PC-3 (cell line): Measurements from ENCODE around the gene RFX7.

Experiments
- EZH2 ChIP-seq: fragments of 300-600 bp; sonication (generic); IDR thresholded peaks from one replicate; pipeline ENCODE4 v1.6.1; 2017; ENCODE audit warnings: antibody characterized with exemption, mild to moderate bottlenecking, low read length; ENCODE audit not compliant: unreplicated experiment
- EZH2phosphoT487 ChIP-seq: fragments of 300-600 bp; sonication (generic); IDR thresholded peaks from 2 replicates; pipeline ENCODE4 v1.6.1; 2018; ENCODE audit warnings: mild to moderate bottlenecking, antibody characterized with exemption, low read length, borderline replicate concordance
- TF ChIP-seq, protein P1 (sequence below): fragments of 300-600 bp; sonication (generic); conservative IDR thresholded peaks from 2 replicates; pipeline ENCODE4 v1.5.1; 2017; ENCODE audit warnings: antibody characterized with exemption, low read depth, mild to moderate bottlenecking, low read length

DNA sequence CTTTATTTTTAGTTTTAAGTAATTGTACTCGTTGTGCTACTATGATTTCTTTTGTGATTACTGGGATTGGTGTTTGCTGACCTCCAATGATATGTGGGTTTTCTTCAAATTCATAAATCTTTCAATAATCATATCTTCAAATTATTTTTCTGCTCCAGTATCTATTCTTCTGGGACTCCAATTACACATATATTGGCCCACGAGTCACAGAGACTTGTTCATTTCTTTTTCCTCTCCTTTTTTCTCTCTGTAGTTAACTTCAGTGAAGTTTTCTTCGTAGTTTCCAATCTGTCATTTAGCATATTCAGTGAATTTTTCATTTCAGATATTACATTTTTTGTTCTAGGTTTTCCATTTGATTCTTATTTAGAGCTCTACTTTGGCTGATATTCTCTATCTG, 21.4 kb downstream of the RFX7 start:
- TF ChIP-seq, protein P1, sequence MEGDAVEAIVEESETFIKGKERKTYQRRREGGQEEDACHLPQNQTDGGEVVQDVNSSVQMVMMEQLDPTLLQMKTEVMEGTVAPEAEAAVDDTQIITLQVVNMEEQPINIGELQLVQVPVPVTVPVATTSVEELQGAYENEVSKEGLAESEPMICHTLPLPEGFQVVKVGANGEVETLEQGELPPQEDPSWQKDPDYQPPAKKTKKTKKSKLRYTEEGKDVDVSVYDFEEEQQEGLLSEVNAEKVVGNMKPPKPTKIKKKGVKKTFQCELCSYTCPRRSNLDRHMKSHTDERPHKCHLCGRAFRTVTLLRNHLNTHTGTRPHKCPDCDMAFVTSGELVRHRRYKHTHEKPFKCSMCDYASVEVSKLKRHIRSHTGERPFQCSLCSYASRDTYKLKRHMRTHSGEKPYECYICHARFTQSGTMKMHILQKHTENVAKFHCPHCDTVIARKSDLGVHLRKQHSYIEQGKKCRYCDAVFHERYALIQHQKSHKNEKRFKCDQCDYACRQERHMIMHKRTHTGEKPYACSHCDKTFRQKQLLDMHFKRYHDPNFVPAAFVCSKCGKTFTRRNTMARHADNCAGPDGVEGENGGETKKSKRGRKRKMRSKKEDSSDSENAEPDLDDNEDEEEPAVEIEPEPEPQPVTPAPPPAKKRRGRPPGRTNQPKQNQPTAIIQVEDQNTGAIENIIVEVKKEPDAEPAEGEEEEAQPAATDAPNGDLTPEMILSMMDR = no peak
- TF ChIP-seq EZH2phosphoT487 (no peak), EZH2 (no peak)
